ENCODE measurements around the gene GGNBP2.
"Not testable (repeated sequence)": the region's sequence is repeated elsewhere in the genome, so short reads cannot be mapped to it uniquely, and the experiment has no call there.

GGNBP2 gene

GRCh38 chr17:36600936-36601302 is 56.2 kb downstream of the GGNBP2 start:
- no peak for DNase-seq (ENCODE audit: low read depth, low spot score)

GRCh38 chr17:36601303-36602029 is 56.7 kb downstream of the GGNBP2 start, which contains the start of gene MRM1:
Gene MRM1 (plus strand): TSS chr17:36601583. CDS start chr17:36601811, 228 bp downstream.
- no peak for DNase-seq (ENCODE audit: low read depth, low spot score)

GRCh38 chr17:36602030-36602748 is 57.5 kb downstream of the GGNBP2 start:
- no peak for DNase-seq (ENCODE audit: low read depth, low spot score)

- no peak for DNase-seq (ENCODE audit: low read depth, low spot score)
Measured at GRCh38 chr17:36602924-36603384, 58.2 kb downstream of the GGNBP2 start.

GRCh38 chr17:36605028-36605427 is 60.3 kb downstream of the GGNBP2 start:
- not testable (repeated sequence) for DNase-seq (ENCODE audit: low read depth, low spot score)

GRCh38 chr17:36608280-36608679 is 63.6 kb downstream of the GGNBP2 start:
- DNase-seq (ENCODE audit: low read depth, low spot score): no peak

GRCh38 chr17:36608794-36609497 is 64.2 kb downstream of the GGNBP2 start:
- no peak for DNase-seq (ENCODE audit: low read depth, low spot score)

GRCh38 chr17:36609498-36609862 is 64.8 kb downstream of the GGNBP2 start:
- DNase-seq (ENCODE audit: low read depth, low spot score): no peak

GRCh38 chr17:36610474-36610873 is 65.8 kb downstream of the GGNBP2 start:
- DNase-seq (ENCODE audit: low read depth, low spot score): no peak

GRCh38 chr17:36611345-36612072 is 66.8 kb downstream of the GGNBP2 start:
- no peak for DNase-seq (ENCODE audit: low read depth, low spot score)

- DNase-seq (ENCODE audit: low read depth, low spot score): no peak
Measured at GRCh38 chr17:36612323-36612722, 67.6 kb downstream of the GGNBP2 start.

- DNase-seq (ENCODE audit: low read depth, low spot score): no peak
Measured at GRCh38 chr17:36613155-36613554, 68.4 kb downstream of the GGNBP2 start.

GRCh38 chr17:36614081-36614480 is 69.4 kb downstream of the GGNBP2 start:
- no peak for DNase-seq (ENCODE audit: low read depth, low spot score)

- DNase-seq (ENCODE audit: low read depth, low spot score): no peak
Measured at GRCh38 chr17:36614933-36615332, 70.2 kb downstream of the GGNBP2 start.

GRCh38 chr17:36616061-36617029 is 71.6 kb downstream of the GGNBP2 start:
- DNase-seq (ENCODE audit: low read depth, low spot score): no peak

GRCh38 chr17:36617773-36618172 is 73.1 kb downstream of the GGNBP2 start:
- DNase-seq (ENCODE audit: low read depth, low spot score): no peak

- no peak for DNase-seq (ENCODE audit: low read depth, low spot score)
Measured at GRCh38 chr17:36623281-36623680, 78.6 kb downstream of the GGNBP2 start.

GRCh38 chr17:36625188-36625587 is 80.5 kb downstream of the GGNBP2 start:
- no peak for DNase-seq (ENCODE audit: low read depth, low spot score)

- DNase-seq (ENCODE audit: low read depth, low spot score): no peak
Measured at GRCh38 chr17:36627101-36627500, 82.4 kb downstream of the GGNBP2 start.

GRCh38 chr17:36628576-36628975 is 83.9 kb downstream of the GGNBP2 start:
- no peak for DNase-seq (ENCODE audit: low read depth, low spot score)

Data from iPS DF 19.7 (cell line).